ENCODE results near the gene P2RY2. TPM values are rescaled to one million over a fixed set of nuclear protein-coding genes. Genes with fewer than 3 reads are reported as not detected.

P2RY2 gene
- total RNA-seq, 1 donor from 2014 or later, result not detected

DNA sequence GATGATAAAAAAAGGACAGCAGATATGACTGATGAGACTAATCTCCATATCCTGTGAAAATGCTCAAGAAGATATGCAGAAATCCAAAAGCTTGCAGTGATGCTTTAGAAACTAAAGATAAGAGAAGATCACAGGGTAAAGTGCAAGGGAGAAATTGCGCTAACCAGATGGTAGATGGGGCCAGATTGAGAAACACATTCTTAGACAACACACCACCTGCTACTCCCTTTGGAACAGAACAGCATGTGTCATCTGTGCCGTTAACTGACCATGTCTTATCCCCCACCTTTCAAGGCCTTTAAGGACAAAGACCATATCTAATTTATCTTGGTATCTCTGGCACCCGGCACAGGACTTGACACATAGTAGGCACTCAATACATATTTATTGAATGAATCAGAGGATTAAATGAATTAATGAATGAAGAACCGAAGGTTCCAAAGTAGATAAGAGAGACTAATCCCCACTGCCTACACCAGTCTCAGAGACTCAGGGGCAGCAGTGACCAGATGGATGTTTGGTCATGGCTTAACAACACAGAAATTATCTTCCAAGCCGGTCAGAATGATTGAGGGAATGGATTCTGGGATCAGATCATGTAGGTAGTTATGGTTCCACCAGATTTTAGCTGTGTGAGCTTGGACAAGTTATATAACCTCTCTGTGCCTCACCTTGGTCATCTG lies 12.3 kb upstream of the P2RY2 start:
- no peak for TF ChIP-seq CTCF (IDR thresholded peaks at IDR 0.05)
- Mint-ChIP-seq H3K27ac (ENCODE audit: unreplicated experiment) (no peak overlapping the region), H3K36me3 (ENCODE audit: unreplicated experiment) (no peaks in the 10 kb centered on the region), H3K27me3 (ENCODE audit: unreplicated experiment) (peaks cover 19% of the 10 kb centered on the region), H3K4me1 (ENCODE audit: unreplicated experiment) (no peaks in the 10 kb centered on the region), H3K9me3 (ENCODE audit: unreplicated experiment) (no peaks in the 10 kb centered on the region), H3K4me3 (ENCODE audit: unreplicated experiment) (no peak overlapping the region)
- no peak for DNase-seq (ENCODE audit: extremely low spot score, unreplicated experiment)

DNA sequence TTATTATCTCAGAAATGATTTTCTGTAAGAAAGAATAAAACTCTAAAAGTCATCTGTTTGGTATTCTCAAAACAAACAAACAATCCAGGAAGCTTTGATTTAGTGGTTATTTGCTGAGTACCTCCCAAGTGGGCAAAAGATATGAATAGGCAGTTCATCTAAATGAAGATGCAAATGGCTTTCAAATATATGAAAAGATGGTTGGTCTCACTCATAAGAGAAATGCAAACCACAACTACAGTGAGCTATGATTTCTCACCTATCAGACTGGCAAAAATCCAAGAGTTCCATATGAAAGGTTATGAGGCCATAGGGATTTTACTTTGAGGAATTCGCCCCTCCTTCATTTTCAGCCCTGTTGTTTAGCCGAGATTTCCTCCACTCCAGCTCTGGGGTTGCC lies 11.3 kb upstream of the P2RY2 start:
- TF ChIP-seq CTCF (IDR thresholded peaks at IDR 0.05), result no peak
- Mint-ChIP-seq H3K4me3 (ENCODE audit: unreplicated experiment) (no peak overlapping the region), H3K27me3 (ENCODE audit: unreplicated experiment) (peaks cover 19% of the 10 kb centered on the region), H3K36me3 (ENCODE audit: unreplicated experiment) (no peaks in the 10 kb centered on the region), H3K9me3 (ENCODE audit: unreplicated experiment) (no peaks in the 10 kb centered on the region), H3K4me1 (ENCODE audit: unreplicated experiment) (no peaks in the 10 kb centered on the region), H3K27ac (ENCODE audit: unreplicated experiment) (no peak overlapping the region)
- no peak for DNase-seq (ENCODE audit: extremely low spot score, unreplicated experiment)

GRCh38 chr11:73209892-73210291 lies 8.2 kb upstream of the P2RY2 start:
- DNase-seq (ENCODE audit: extremely low spot score, unreplicated experiment), result no peak
- peaks cover 16% of the 10 kb centered on the region for H3K27me3 Mint-ChIP-seq (ENCODE audit: unreplicated experiment)
- no peak overlapping the region for H3K4me3 Mint-ChIP-seq (ENCODE audit: unreplicated experiment)
- H3K36me3 Mint-ChIP-seq (ENCODE audit: unreplicated experiment), result no peaks in the 10 kb centered on the region
- H3K9me3 Mint-ChIP-seq (ENCODE audit: unreplicated experiment), result no peaks in the 10 kb centered on the region
- TF ChIP-seq CTCF (IDR thresholded peaks at IDR 0.05), result no peak
- no peaks in the 10 kb centered on the region for H3K4me1 Mint-ChIP-seq (ENCODE audit: unreplicated experiment)
- no peak overlapping the region for H3K27ac Mint-ChIP-seq (ENCODE audit: unreplicated experiment)

DNA sequence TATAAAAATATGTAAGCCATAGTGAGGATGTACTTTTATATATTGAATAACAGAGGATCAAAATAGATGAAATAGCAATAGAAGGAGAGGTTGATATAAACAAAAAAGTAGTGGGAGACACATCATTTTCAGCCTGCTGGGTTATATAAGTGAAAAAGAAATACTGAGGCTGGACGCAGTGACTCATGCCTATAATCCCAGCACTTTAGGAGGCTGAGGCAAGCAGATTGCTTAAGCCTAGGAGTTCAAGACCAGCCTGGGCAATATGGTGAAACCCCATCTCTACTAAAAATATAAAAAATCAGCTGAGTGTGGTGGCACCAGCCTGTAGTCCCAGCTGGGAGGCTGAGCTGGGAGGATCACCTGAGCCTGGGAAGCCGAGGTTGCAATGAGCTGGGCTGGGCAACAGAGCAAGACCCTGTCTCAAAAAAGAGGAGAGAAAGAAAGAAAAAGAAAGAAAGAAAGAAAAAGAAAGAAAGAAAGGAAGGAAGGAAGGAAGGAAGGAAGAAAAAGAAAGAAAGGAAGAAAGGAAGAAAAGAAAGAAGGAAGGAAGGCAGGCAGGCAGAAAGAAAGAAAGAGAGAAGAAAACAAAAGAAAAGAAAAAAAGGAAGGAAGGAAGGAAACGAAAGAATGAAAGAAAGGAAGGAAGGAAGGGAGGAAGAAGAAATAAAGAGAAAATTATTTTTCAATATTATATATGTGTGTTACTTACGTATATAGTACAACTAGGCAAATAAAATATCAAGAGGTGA lies 7.0 kb upstream of the P2RY2 start:
- H3K27me3 Mint-ChIP-seq (ENCODE audit: unreplicated experiment), result peaks cover 5% of the 10 kb centered on the region
- no peak overlapping the region for H3K4me3 Mint-ChIP-seq (ENCODE audit: unreplicated experiment)
- H3K27ac Mint-ChIP-seq (ENCODE audit: unreplicated experiment), result no peak overlapping the region
- no peak for TF ChIP-seq CTCF (IDR thresholded peaks at IDR 0.05)
- no peaks in the 10 kb centered on the region for H3K9me3 Mint-ChIP-seq (ENCODE audit: unreplicated experiment)
- H3K36me3 Mint-ChIP-seq (ENCODE audit: unreplicated experiment), result no peaks in the 10 kb centered on the region
- no peak for DNase-seq (ENCODE audit: extremely low spot score, unreplicated experiment)
- H3K4me1 Mint-ChIP-seq (ENCODE audit: unreplicated experiment), result no peaks in the 10 kb centered on the region

Data from osteocyte (in vitro differentiated cells).